Measurements from ENCODE around the gene METRNL.

DNA sequence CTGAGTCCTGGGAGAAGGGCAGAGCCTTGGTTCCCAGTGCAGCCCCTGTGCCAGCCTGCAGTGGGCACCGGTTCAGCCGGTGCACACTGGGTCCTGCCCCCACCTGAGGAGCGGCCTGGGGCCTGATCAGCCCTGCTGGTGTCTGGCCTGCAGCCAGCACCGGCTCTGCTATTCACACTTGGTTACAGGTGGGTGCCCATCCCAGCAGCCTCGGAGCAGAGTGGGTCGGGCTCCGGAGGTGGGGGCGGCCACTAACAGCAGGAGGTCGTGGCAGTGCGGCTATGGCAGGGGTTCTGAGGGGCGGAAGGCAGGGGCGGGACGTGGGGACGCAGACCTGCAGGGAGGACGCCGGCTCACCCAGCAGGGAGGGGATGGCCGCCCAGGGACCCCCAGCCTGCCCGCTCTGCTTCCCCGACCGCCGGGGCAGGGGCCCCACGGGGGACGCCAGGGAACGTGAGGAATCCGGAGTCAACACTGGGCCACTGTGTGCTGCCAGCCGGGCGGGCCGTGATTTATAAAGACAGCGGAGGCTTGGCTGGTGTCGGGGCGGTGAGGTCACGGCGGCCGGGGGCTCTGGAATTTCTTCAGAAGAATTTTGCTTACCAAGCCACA lies 20.3 kb downstream of the METRNL start:
- TF ChIP-seq, protein P1, sequence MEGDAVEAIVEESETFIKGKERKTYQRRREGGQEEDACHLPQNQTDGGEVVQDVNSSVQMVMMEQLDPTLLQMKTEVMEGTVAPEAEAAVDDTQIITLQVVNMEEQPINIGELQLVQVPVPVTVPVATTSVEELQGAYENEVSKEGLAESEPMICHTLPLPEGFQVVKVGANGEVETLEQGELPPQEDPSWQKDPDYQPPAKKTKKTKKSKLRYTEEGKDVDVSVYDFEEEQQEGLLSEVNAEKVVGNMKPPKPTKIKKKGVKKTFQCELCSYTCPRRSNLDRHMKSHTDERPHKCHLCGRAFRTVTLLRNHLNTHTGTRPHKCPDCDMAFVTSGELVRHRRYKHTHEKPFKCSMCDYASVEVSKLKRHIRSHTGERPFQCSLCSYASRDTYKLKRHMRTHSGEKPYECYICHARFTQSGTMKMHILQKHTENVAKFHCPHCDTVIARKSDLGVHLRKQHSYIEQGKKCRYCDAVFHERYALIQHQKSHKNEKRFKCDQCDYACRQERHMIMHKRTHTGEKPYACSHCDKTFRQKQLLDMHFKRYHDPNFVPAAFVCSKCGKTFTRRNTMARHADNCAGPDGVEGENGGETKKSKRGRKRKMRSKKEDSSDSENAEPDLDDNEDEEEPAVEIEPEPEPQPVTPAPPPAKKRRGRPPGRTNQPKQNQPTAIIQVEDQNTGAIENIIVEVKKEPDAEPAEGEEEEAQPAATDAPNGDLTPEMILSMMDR (IDR thresholded peaks at IDR 0.05; ENCODE audit: low read depth, low read length, poor library complexity, severe bottlenecking): no peak
- no peak for TF ChIP-seq EZH2phosphoT487 (IDR thresholded peaks at IDR 0.05; ENCODE audit: borderline replicate concordance, low read length)
